HuH-7 (cell line): ENCODE measurements around the gene ORC3.
"Not testable (repeated sequence)": the region's sequence is repeated elsewhere in the genome, so short reads cannot be mapped to it uniquely, and the experiment has no call there.

Experiments
- DNase-seq: peaks from one replicate; pipeline ENCODE4 v3.0.0; 2011; ENCODE audit warnings: low spot score

The ORC3 gene

GRCh38 chr6:87661016-87661415 is 71.1 kb downstream of the ORC3 start:
- no peak for DNase-seq

- DNase-seq = no peak
Observed at GRCh38 chr6:87661503-87661902, 71.6 kb downstream of the ORC3 start.

GRCh38 chr6:87663434-87663833 is 73.5 kb downstream of the ORC3 start:
- no peak for DNase-seq

- DNase-seq = no peak
Observed at GRCh38 chr6:87664921-87665485, 75.1 kb downstream of the ORC3 start.

DNA sequence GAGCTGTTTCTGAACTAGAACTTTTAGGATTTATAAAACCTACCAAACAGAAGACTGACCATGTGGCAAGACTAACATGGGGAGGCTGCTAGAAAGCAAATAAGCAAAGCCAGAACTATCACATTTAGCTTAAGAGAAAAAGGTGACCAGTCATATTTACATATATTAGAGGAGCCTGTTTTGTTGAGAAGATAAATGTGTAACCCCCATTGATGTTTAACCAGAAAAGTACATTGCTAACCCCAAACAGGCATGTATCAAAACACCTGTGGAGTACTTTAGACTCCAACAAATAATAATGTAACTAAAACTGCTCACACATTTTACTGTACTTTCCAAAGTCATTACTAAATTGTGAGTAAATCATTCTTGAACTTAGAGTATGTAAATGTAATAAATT is 77.1 kb downstream of the ORC3 start:
- no peak for DNase-seq

- no peak for DNase-seq
Observed at GRCh38 chr6:87668013-87668412, 78.1 kb downstream of the ORC3 start.

GRCh38 chr6:87669051-87669450 is 79.1 kb downstream of the ORC3 start:
- DNase-seq = peak; percentile 18

GRCh38 chr6:87670707-87671106 is 80.8 kb downstream of the ORC3 start:
- no peak for DNase-seq

DNA sequence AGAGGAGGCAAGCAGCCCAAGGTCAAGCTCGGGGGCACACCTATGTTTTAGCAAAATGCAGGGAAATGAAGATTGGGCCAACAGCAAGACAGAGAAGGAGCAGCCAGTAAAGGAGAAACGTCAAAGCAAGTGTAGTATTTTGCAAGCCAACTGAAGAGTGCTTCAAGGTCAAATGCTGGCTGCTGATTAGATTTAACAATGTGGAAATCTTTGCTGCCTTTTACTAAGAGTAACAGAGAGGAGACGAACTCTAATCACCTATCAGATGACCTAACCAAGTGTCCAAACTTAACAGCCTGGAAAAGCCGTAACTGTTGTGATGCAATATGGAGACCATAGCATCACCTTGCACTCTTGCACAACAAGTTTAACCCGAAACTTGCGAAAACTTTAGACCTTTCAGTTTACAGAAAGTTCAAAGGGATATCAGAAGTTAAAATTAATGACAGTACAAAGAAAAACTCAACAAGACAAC is 81.7 kb downstream of the ORC3 start:
- peak; percentile 56 for DNase-seq

GRCh38 chr6:87672641-87673040 is 82.7 kb downstream of the ORC3 start:
- DNase-seq = no peak

DNA sequence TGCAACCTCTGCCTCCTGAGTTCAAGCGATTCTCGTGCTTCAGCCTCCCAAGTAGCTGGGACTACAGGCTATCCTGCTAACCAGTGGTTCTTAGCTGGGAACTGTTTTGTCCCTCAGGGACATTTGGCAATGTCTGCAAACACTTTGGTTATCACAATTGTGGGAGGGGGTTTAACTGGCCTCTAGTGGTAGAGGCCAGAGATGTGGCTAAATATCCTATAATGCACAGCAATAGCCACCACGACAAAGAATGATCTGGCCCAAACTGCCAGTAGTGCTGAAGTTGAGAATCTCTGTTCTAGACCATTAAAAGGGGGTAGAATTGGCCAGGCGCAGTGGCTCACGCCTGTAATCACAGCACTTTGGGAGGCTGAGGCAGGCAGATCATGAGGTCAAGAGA is 83.3 kb downstream of the ORC3 start:
- DNase-seq = no peak

- no peak for DNase-seq
Observed at GRCh38 chr6:87674290-87674689, 84.4 kb downstream of the ORC3 start.

- DNase-seq = no peak
Observed at GRCh38 chr6:87675004-87675681, 85.2 kb downstream of the ORC3 start.

- DNase-seq = no peak
Observed at GRCh38 chr6:87682310-87682709, 92.4 kb downstream of the ORC3 start.

DNA sequence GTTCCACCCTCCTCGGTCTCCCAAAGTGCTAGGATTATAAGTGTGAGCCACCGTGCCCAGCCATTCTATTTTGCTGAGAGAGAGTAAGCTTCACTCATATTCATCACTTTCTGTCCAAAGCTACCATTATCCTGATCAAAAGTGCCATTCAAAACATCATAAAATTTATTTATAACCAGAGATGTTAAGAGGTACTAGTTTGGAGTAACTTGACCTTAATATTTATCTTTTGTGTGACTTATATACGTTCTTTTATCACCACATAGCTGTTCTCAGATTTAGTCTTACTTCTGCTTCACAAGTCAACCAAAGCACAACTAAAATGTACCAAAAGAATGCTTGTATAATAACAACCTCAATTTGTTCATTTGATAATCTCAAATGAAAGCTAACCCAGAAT is 94.0 kb downstream of the ORC3 start:
- DNase-seq = no peak

DNA sequence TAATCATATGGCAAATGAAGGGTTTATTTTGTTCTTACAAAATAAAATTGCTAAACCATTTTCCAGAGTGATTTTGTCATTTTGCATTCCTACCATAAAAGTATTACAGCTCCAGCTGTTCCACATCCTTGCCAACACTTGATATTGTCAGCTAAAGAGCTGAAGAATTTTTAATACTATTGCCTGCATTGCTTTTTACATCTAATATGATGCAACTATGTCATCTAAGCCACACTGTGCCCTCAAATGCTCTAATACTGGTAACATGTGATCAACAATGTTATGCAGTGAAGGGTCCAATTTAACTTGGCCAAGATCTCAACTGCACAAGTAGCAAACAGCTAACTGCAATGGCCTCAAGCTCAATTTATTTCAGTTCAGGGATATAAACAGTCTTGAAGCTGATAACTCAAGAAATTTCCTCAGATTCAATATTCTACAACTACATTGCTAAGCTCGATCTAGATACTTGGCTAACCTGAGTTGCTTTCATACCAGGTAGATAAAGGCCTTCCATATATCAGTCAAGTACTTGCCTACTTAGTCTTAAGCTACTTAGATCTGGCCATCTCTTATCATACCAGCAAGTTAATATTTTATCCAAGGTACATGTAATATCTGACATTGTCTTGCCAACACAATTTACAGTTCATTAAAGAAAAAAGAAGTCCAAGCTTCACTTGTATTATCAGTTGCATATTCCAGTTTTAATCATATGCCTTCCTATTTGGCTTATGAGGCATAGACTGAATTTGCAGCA is 95.1 kb downstream of the ORC3 start:
- DNase-seq = no peak

- DNase-seq = not testable (repeated sequence)
Observed at GRCh38 chr6:87686636-87687205, 96.8 kb downstream of the ORC3 start.

DNA sequence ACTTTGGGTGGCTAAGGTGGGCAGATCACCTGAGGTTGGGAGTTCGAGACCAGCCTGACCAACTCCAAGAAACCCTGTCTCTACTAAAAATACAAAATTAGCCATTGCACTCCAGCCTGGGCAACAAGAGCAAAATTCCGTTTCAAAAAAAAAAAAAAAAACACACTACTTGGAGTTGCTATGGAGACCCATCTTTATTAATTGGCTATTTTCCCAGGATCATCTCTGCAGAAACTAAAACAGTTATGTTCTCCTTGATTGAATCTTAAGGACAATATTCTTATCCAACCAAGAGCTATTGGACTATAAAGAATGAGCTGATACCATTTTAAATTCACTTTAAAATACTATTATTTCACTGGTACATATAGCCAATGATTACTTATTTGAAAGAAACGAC is 97.4 kb downstream of the ORC3 start:
- DNase-seq = no peak

- DNase-seq = not testable (repeated sequence)
Observed at GRCh38 chr6:87687893-87688292, 98.0 kb downstream of the ORC3 start.

DNA sequence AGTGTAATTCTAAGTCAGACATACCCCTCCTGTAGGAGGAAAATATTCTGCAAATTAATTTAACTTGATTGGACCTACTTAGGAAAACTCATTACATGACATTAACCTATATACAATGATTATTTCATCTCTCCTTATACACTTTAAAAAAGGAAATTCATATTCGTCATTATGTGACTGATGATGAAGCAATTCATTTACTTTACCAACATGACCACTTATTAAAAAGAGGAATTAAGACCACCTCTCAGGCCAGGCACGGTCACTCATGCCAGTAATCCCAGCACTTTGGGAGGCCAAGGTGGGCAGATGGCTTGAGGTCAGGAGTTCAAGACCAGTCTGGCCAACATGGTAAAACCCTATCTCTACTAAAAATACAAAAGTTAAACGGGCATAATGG is 100.5 kb downstream of the ORC3 start:
- DNase-seq = no peak

- no peak for DNase-seq
Observed at GRCh38 chr6:87692086-87692485, 102.2 kb downstream of the ORC3 start.

DNA sequence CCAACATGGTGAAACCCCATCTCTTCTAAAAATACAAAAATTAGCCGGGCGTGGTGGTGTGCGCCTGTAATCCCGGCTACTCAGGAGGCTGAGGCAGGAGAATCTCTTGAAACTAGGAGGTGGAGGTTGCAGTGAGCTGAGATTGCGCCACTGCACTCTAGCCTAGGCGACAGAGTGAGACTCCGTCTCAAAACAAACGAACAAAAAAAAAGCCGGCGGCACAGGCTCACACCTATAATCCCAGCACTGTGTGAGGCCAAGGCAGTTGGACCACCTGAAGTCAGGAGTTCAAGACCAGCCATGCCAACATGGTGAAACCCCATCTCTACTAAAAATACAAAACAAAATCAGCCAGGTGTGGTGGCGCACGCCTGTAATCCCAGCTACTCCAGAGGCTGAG is 106.9 kb downstream of the ORC3 start:
- DNase-seq = not testable (repeated sequence)
